H1 (cell line): ENCODE data around the gene NXPH3.

Experiments used
- GABPA ChIP-seq: IDR thresholded peaks from 2 replicates; pipeline ENCODE4 v1.6.1; 2011; ENCODE audit warnings: mild to moderate bottlenecking, low read length, moderate library complexity, borderline replicate concordance; ENCODE audit not compliant: insufficient read depth
- TF ChIP-seq, protein P1 (sequence below), 3 experiments: IDR thresholded peaks; 1 replicate in 2 of 3; 2 replicates in 1 of 3; pipeline versions ENCODE4 v1.5.1 to v1.6.1; 2011; ENCODE audit warnings: low read length in 3 of 3, mild to moderate bottlenecking in 3 of 3, inconsistent platforms in 2 of 3, low read depth in 1 of 3, moderate library complexity in 1 of 3; ENCODE audit not compliant: insufficient read depth in 1 of 3; ENCODE audit errors: control extremely low read depth in 1 of 3

DNA sequence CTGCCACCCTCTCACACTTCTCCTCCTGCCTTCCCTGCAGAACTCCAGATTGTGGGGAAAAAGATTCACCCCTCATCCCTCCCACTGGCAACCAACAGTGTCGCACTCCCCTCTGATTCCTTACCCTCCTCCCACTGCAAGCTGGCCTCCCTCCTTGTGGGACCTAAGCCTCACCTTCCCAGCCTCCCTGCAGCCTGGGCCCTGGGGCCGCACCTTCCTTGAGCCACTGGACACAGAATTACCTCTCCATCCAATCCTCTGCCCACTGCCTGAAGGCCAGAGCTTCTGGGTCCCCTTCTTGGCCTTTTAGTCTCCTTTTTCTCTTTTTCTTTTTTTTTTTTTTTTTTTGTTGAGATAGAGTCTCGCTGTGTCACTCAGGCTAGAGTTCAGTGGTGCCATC, 46.7 kb upstream of the NXPH3 start:
- TF ChIP-seq GABPA, result no peak
- TF ChIP-seq, protein P1, sequence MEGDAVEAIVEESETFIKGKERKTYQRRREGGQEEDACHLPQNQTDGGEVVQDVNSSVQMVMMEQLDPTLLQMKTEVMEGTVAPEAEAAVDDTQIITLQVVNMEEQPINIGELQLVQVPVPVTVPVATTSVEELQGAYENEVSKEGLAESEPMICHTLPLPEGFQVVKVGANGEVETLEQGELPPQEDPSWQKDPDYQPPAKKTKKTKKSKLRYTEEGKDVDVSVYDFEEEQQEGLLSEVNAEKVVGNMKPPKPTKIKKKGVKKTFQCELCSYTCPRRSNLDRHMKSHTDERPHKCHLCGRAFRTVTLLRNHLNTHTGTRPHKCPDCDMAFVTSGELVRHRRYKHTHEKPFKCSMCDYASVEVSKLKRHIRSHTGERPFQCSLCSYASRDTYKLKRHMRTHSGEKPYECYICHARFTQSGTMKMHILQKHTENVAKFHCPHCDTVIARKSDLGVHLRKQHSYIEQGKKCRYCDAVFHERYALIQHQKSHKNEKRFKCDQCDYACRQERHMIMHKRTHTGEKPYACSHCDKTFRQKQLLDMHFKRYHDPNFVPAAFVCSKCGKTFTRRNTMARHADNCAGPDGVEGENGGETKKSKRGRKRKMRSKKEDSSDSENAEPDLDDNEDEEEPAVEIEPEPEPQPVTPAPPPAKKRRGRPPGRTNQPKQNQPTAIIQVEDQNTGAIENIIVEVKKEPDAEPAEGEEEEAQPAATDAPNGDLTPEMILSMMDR (IDR thresholded peaks at IDR 0.05; ENCODE audit: control extremely low read depth in 1 of 3, insufficient read depth in 1 of 3, low read depth in 1 of 3, low read length in 3 of 3), result no peak
